ENCODE measurements around the gene MSMO1. TPM values are rescaled to one million over a fixed set of nuclear protein-coding genes. Genes with fewer than 3 reads are reported as not detected.

The MSMO1 gene
- polyA plus RNA-seq, 1 donor (not counting 4 experiments of a cell fraction or from before 2014, with no cell fraction given), result 541 TPM

DNA sequence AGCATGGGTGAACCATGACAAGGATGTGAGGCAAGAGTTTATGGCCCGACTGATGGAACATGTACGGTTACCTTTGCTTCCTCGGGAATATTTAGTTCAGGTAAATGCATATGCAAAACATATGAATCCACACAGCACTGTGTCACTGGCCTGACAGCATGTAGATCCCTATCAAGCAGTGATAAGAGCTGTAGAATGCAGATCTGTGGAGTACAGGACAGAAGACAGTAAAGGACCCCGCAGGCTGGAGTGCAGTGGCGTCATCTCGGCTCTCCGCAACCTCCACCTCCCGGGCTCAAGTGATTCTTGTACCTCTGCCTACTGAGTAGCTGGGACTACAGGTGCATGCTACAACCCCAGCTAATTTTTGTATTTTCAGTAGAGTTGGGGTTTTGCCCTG lies 29.8 kb upstream of the MSMO1 start:
- no peak for DNase-seq (ENCODE audit: low read depth, low spot score)
- Histone ChIP-seq H3K9me3 (ENCODE audit: control insufficient read depth, low read depth, low read length) (no peaks in the 10 kb centered on the region), H3K4me3 (ENCODE audit: control insufficient read depth in 2 of 3, extremely low read depth in 1 of 3, insufficient read depth in 2 of 3, low read depth in 1 of 3, low read length in 3 of 3) (no peak overlapping the region), H3K36me3 (ENCODE audit: control insufficient read depth in 2 of 2, extremely low read depth in 1 of 2, insufficient read depth in 2 of 2, low read length in 2 of 2) (peaks cover 0 to 4% of the 10 kb centered on the region in 2 experiments), H3K9ac (ENCODE audit: control insufficient read depth, extremely low read depth, insufficient read depth, low read length) (no peak overlapping the region), H3K27ac (ENCODE audit: control insufficient read depth, insufficient read depth, low read length) (no peak overlapping the region), H3K4me2 (ENCODE audit: control insufficient read depth, extremely low read depth, insufficient read depth, low read depth, low read length) (no peak overlapping the region), H3K9me1 (ENCODE audit: control insufficient read depth, extremely low read depth, insufficient read depth, low read length) (no peaks in the 10 kb centered on the region), H4K20me1 (ENCODE audit: control insufficient read depth, extremely low read depth, insufficient read depth, low read length) (no peaks in the 10 kb centered on the region), H3K27me3 (ENCODE audit: control insufficient read depth, extremely low read depth, insufficient read depth, low read length) (no peaks in the 10 kb centered on the region), H3K4me1 (ENCODE audit: control insufficient read depth, extremely low read depth, insufficient read depth, low read length) (no peaks in the 10 kb centered on the region), H3K79me2 (ENCODE audit: control insufficient read depth, insufficient read depth, low read length) (no peaks in the 10 kb centered on the region), H2AFZ (ENCODE audit: control insufficient read depth, low read length) (no peak overlapping the region)
- FAIRE-seq, result no peak
- dilution Hi-C loops (cut with MboI; ENCODE audit: extremely low pct_ligation_motif_present, low sequenced_read_pairs), result no loop called here
- TF ChIP-seq, protein P1, sequence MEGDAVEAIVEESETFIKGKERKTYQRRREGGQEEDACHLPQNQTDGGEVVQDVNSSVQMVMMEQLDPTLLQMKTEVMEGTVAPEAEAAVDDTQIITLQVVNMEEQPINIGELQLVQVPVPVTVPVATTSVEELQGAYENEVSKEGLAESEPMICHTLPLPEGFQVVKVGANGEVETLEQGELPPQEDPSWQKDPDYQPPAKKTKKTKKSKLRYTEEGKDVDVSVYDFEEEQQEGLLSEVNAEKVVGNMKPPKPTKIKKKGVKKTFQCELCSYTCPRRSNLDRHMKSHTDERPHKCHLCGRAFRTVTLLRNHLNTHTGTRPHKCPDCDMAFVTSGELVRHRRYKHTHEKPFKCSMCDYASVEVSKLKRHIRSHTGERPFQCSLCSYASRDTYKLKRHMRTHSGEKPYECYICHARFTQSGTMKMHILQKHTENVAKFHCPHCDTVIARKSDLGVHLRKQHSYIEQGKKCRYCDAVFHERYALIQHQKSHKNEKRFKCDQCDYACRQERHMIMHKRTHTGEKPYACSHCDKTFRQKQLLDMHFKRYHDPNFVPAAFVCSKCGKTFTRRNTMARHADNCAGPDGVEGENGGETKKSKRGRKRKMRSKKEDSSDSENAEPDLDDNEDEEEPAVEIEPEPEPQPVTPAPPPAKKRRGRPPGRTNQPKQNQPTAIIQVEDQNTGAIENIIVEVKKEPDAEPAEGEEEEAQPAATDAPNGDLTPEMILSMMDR (optimal IDR thresholded peaks at IDR 0.05 in 1 of 3, IDR thresholded peaks at IDR 0.05 in 1 of 3, conservative IDR thresholded peaks at IDR 0.05 in 1 of 3; ENCODE audit: extremely low read depth in 1 of 3, insufficient read depth in 2 of 3, low read length in 3 of 3), result no peak
- no peak for TF ChIP-seq EZH2 (IDR thresholded peaks at IDR 0.05; ENCODE audit: low read length)

DNA sequence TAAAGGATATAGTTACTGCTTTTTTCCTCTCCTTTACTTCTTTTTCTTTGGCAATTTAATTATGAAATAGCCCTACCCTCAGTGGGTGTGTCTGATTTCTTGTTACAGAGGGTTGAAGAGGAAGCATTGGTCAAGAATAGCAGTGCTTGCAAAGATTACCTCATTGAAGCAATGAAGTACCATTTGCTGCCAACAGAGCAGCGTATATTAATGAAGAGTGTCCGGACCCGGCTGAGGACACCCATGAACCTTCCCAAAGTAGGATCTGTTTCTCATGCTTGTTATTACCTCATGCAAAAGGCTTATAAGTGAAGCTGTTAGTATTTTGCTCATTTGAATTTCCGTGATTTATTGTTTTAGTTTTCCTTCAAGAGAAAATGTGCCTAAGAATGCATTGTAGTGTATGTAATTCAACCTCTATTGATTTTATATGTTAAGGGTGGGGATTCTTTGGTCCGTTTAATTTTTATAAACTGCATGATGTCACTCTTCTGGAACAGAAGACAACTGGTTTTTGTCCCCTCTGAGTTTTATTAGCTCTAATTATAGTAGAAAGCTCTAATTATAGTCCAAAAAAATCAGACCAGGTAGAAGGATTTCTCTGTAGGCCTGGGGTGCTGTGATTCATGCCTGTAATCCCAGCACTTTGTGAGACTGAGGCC lies 27.9 kb upstream of the MSMO1 start:
- DNase-seq (ENCODE audit: low read depth, low spot score) (no peak), FAIRE-seq (no peak)
- Histone ChIP-seq H3K79me2 (ENCODE audit: control insufficient read depth, insufficient read depth, low read length) (no peaks in the 10 kb centered on the region), H3K9ac (ENCODE audit: control insufficient read depth, extremely low read depth, insufficient read depth, low read length) (no peak overlapping the region), H3K4me1 (ENCODE audit: control insufficient read depth, extremely low read depth, insufficient read depth, low read length) (no peaks in the 10 kb centered on the region), H3K4me3 (ENCODE audit: control insufficient read depth in 2 of 3, extremely low read depth in 1 of 3, insufficient read depth in 2 of 3, low read depth in 1 of 3, low read length in 3 of 3) (no peak overlapping the region), H2AFZ (ENCODE audit: control insufficient read depth, low read length) (no peak overlapping the region), H3K36me3 (ENCODE audit: control insufficient read depth in 2 of 2, extremely low read depth in 1 of 2, insufficient read depth in 2 of 2, low read length in 2 of 2) (peaks cover 0 to 4% of the 10 kb centered on the region in 2 experiments), H3K4me2 (ENCODE audit: control insufficient read depth, extremely low read depth, insufficient read depth, low read depth, low read length) (no peak overlapping the region), H3K27me3 (ENCODE audit: control insufficient read depth, extremely low read depth, insufficient read depth, low read length) (no peaks in the 10 kb centered on the region), H3K9me3 (ENCODE audit: control insufficient read depth, low read depth, low read length) (no peaks in the 10 kb centered on the region), H3K9me1 (ENCODE audit: control insufficient read depth, extremely low read depth, insufficient read depth, low read length) (no peaks in the 10 kb centered on the region), H3K27ac (ENCODE audit: control insufficient read depth, insufficient read depth, low read length) (no peak overlapping the region), H4K20me1 (ENCODE audit: control insufficient read depth, extremely low read depth, insufficient read depth, low read length) (no peaks in the 10 kb centered on the region)
- no peak for TF ChIP-seq EZH2 (IDR thresholded peaks at IDR 0.05; ENCODE audit: low read length)
- TF ChIP-seq, protein P1 (optimal IDR thresholded peaks at IDR 0.05 in 1 of 3, IDR thresholded peaks at IDR 0.05 in 1 of 3, conservative IDR thresholded peaks at IDR 0.05 in 1 of 3; ENCODE audit: extremely low read depth in 1 of 3, insufficient read depth in 2 of 3, low read length in 3 of 3), result no peak
- dilution Hi-C loops (cut with MboI; ENCODE audit: extremely low pct_ligation_motif_present, low sequenced_read_pairs), result no loop called here
